ENCODE data around the gene CNTN4. TPM values are rescaled to one million over a fixed set of nuclear protein-coding genes. Genes with fewer than 3 reads are reported as not detected.

Gene CNTN4
- total and polyA plus RNA-seq, 4 donors: 1.2 to 3.8 (median 2.6) TPM

GRCh38 chr3:2334921-2335320 is 236.3 kb downstream of the CNTN4 start:
- DNase-seq (ENCODE audit: low spot score): no peak
- Histone ChIP-seq H3K27ac (ENCODE audit: low read depth in 1 of 2, low read length in 2 of 2) (no peak overlapping the region), H3K4me3 (ENCODE audit: low read depth in 1 of 3, low read length in 3 of 3) (no peak overlapping the region), H3K27me3 (ENCODE audit: control insufficient read depth in 4 of 4, insufficient read depth in 4 of 4, low read length in 3 of 4) (no peaks in the 10 kb centered on the region), H3K9ac (ENCODE audit: low read depth in 1 of 2, low read length in 2 of 2) (no peak overlapping the region), H3K4me1 (ENCODE audit: control insufficient read depth in 4 of 4, insufficient read depth in 4 of 4, low read length in 3 of 4) (no peaks in the 10 kb centered on the region), H3K9me3 (ENCODE audit: control insufficient read depth in 4 of 4, low read length in 3 of 4) (no peaks in the 10 kb centered on the region), H3K36me3 (ENCODE audit: control insufficient read depth in 4 of 4, insufficient read depth in 3 of 4, low read depth in 1 of 4, low read length in 3 of 4) (no peaks in the 10 kb centered on the region)
- TF ChIP-seq RXRA (IDR thresholded peaks at IDR 0.05) (no peak), YY1 (IDR thresholded peaks at IDR 0.05) (no peak), ZBTB33 (IDR thresholded peaks at IDR 0.05) (no peak), ATF3 (IDR thresholded peaks at IDR 0.05) (no peak), HNF4A (conservative IDR thresholded peaks at IDR 0.05) (no peak)
- TF ChIP-seq, protein P1, sequence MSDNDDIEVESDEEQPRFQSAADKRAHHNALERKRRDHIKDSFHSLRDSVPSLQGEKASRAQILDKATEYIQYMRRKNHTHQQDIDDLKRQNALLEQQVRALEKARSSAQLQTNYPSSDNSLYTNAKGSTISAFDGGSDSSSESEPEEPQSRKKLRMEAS (IDR thresholded peaks at IDR 0.05): no peak
- WGBS: 70% methylated on average over 3 of the region's 3 CpGs

- H3K27me3 ChIP-seq (ENCODE audit: control insufficient read depth in 4 of 4, insufficient read depth in 4 of 4, low read length in 3 of 4): no peaks in the 10 kb centered on the region
- no peaks in the 10 kb centered on the region for H3K4me1 ChIP-seq (ENCODE audit: control insufficient read depth in 4 of 4, insufficient read depth in 4 of 4, low read length in 3 of 4)
- TF ChIP-seq FOXA1 (IDR thresholded peaks at IDR 0.05) (no peak), JUND (IDR thresholded peaks at IDR 0.05) (no peak), GABPA (IDR thresholded peaks at IDR 0.05 in 1 of 2, conservative IDR thresholded peaks at IDR 0.05 in 1 of 2) (no peak), ZBTB33 (IDR thresholded peaks at IDR 0.05) (no peak), HNF4A (conservative IDR thresholded peaks at IDR 0.05) (no peak), FOXA2 (IDR thresholded peaks at IDR 0.05) (no peak), ATF3 (IDR thresholded peaks at IDR 0.05) (no peak), RAD21 (IDR thresholded peaks at IDR 0.05) (no peak), TAF1 (conservative IDR thresholded peaks at IDR 0.05) (no peak), NR2F2 (IDR thresholded peaks at IDR 0.05) (no peak)
- TF ChIP-seq, protein P1 (IDR thresholded peaks at IDR 0.05): no peak
- no peaks in the 10 kb centered on the region for H3K36me3 ChIP-seq (ENCODE audit: control insufficient read depth in 4 of 4, insufficient read depth in 3 of 4, low read depth in 1 of 4, low read length in 3 of 4)
- H3K9ac ChIP-seq (ENCODE audit: low read depth in 1 of 2, low read length in 2 of 2): no peak overlapping the region
- no peak for DNase-seq (ENCODE audit: low spot score)
- no peak overlapping the region for H3K4me3 ChIP-seq (ENCODE audit: low read depth in 1 of 3, low read length in 3 of 3)
- peaks cover 0 to 1% (median 0%) of the 10 kb centered on the region in 4 donors for H3K9me3 ChIP-seq (ENCODE audit: control insufficient read depth in 4 of 4, low read length in 3 of 4)
- no peak overlapping the region for H3K27ac ChIP-seq (ENCODE audit: low read depth in 1 of 2, low read length in 2 of 2)
- WGBS: 80% methylated on average over 5 of the region's 5 CpGs
These were observed 244.5 kb downstream of the CNTN4 start for GRCh38 chr3:2343031-2343682.

Data from liver (tissue), 9 donors.